Measurements from ENCODE around the gene WDR90.
A peak's percentile ranks its signal among the peaks of the same experiment; 100 is the strongest.

Gene WDR90

GRCh38 chr16:674214-674881 lies 25.2 kb downstream of the WDR90 start:
- DNase-seq = no peak
- Mint-ChIP-seq H3K9me3 (no peaks in the 10 kb centered on the region), H3K4me1 (peaks cover 12% of the 10 kb centered on the region), H3K27me3 (ENCODE audit: low read depth, poor library complexity) (peaks cover 18% of the 10 kb centered on the region), H3K4me3 (no peak overlapping the region), H3K27ac (no peak overlapping the region), H3K36me3 (ENCODE audit: low read depth) (no peaks in the 10 kb centered on the region)
- TF ChIP-seq CTCF (IDR thresholded peaks at IDR 0.05) = no peak

- peak; percentile 52 for DNase-seq
- no peak within 1 kb of the TSS for H3K27ac Mint-ChIP-seq
- no peak for TF ChIP-seq CTCF (IDR thresholded peaks at IDR 0.05)
- no peaks in the 10 kb centered on the region for H3K9me3 Mint-ChIP-seq
- H3K36me3 Mint-ChIP-seq (ENCODE audit: low read depth) = no peaks in the 10 kb centered on the region
- peaks cover 15% of the 10 kb centered on the region for H3K4me1 Mint-ChIP-seq
- peak within 1 kb of the TSS; percentile 58 for H3K4me3 Mint-ChIP-seq
- H3K27me3 Mint-ChIP-seq (ENCODE audit: low read depth, poor library complexity) = peaks cover 18% of the 10 kb centered on the region
Measured at GRCh38 chr16:674968-675883, 26.1 kb downstream of the WDR90 start, which contains the start of gene RHBDL1. RHBDL1 (plus strand) TSS chr16:675671; CDS start chr16:675791, 120 bp downstream.

GRCh38 chr16:675884-676564 lies 26.9 kb downstream of the WDR90 start:
- no peak for TF ChIP-seq CTCF (IDR thresholded peaks at IDR 0.05)
- Mint-ChIP-seq H3K9me3 (no peaks in the 10 kb centered on the region), H3K4me3 (no peak overlapping the region), H3K27ac (no peak overlapping the region), H3K4me1 (peaks cover 18% of the 10 kb centered on the region), H3K27me3 (ENCODE audit: low read depth, poor library complexity) (peaks cover 18% of the 10 kb centered on the region), H3K36me3 (ENCODE audit: low read depth) (peaks cover 2% of the 10 kb centered on the region)
- DNase-seq = no peak

- Mint-ChIP-seq H3K36me3 (ENCODE audit: low read depth) (peaks cover 5% of the 10 kb centered on the region), H3K27ac (no peak overlapping the region), H3K9me3 (no peaks in the 10 kb centered on the region), H3K4me3 (no peak overlapping the region), H3K27me3 (ENCODE audit: low read depth, poor library complexity) (peaks cover 18% of the 10 kb centered on the region), H3K4me1 (peaks cover 23% of the 10 kb centered on the region)
- TF ChIP-seq CTCF (IDR thresholded peaks at IDR 0.05) = no peak
- no peak for DNase-seq
Measured at GRCh38 chr16:676565-676902, 27.4 kb downstream of the WDR90 start.

GRCh38 chr16:676913-677312 lies 27.7 kb downstream of the WDR90 start:
- no peak for TF ChIP-seq CTCF (IDR thresholded peaks at IDR 0.05)
- H3K4me1 Mint-ChIP-seq = peaks cover 26% of the 10 kb centered on the region

More at GRCh38 chr16:676913-677312, 27.7 kb downstream of the WDR90 start:
- H3K36me3 Mint-ChIP-seq (ENCODE audit: low read depth) = peaks cover 9% of the 10 kb centered on the region
- DNase-seq = no peak
- H3K9me3 Mint-ChIP-seq = no peaks in the 10 kb centered on the region
- no peak overlapping the region for H3K27ac Mint-ChIP-seq
- H3K4me3 Mint-ChIP-seq = no peak overlapping the region
- peaks cover 18% of the 10 kb centered on the region for H3K27me3 Mint-ChIP-seq (ENCODE audit: low read depth, poor library complexity)

All from nephron progenitor cell (in vitro differentiated cells).